DND-41 (cell line): ENCODE measurements around the gene VAV3.

Experiments
- CTCF ChIP-seq: IDR thresholded peaks from 2 replicates; pipeline ENCODE4 v1.5.1; 2012; ENCODE audit warnings: borderline replicate concordance, low read length, moderate library complexity, mild to moderate bottlenecking; ENCODE audit not compliant: poor library complexity, severe bottlenecking; ENCODE audit errors: extremely low read depth
- EZH2 ChIP-seq: IDR thresholded peaks from 3 replicates; pipeline ENCODE4 v1.6.1; 2012; ENCODE audit warnings: borderline replicate concordance, low read depth, mild to moderate bottlenecking, moderate library complexity, low read length, inconsistent platforms; ENCODE audit not compliant: severe bottlenecking

GRCh38 chr1:107993920-107994319 is 28.9 kb upstream of the VAV3 start:
- no peak for TF ChIP-seq CTCF
- no peak for TF ChIP-seq EZH2
